ENCODE measurements around the gene EFCAB6.

EFCAB6 gene

DNA sequence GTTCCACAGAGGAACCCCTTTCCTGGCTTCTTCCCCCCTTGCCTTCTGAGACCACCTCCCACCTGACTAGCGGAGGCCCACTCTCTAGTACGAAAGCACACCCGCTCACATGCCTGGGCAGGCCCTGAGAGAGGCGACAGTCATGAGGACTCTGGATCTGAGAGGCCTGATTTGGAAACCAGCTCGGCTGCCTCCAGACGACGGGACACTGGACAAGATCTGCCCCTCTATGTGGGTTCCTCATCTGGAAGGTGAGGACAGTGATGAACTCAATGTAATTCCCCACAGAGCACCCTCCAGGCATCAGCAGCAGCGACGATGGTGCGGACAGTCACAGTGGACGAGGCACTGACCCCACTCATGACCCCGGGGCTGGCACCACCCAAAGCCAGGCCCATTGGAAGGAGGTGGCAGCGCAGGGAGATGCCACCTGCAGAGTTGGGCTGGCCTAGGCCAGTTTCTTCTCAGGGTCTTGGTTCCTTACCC, 42.7 kb upstream of the EFCAB6 start:
- H3K9me2 ChIP-seq (replicated peaks; ENCODE audit: control insufficient read depth, low read length), result no peaks in the 10 kb centered on the region
- no peaks in the 10 kb centered on the region for H3K79me2 ChIP-seq (ENCODE audit: control insufficient read depth, low read length)
- H3K9me3 ChIP-seq (ENCODE audit: control insufficient read depth, insufficient read depth, low read length), result no peaks in the 10 kb centered on the region
- no peaks in the 10 kb centered on the region for H3K36me3 ChIP-seq (ENCODE audit: control insufficient read depth, low read length)
- no peak overlapping the region for H3K4me2 ChIP-seq (ENCODE audit: low read length)
- no peaks in the 10 kb centered on the region for H3K4me1 ChIP-seq (ENCODE audit: control insufficient read depth, low read length)
- TF ChIP-seq CTCF (IDR thresholded peaks at IDR 0.05; ENCODE audit: low read depth, low read length, poor library complexity, severe bottlenecking), result no peak
- no peak for TF ChIP-seq EZH2phosphoT487 (IDR thresholded peaks at IDR 0.05; ENCODE audit: borderline replicate concordance, low read length)
- no peak overlapping the region for H3K27ac ChIP-seq (ENCODE audit: low read depth, low read length)
- H3K27me3 ChIP-seq (ENCODE audit: control insufficient read depth, low read length), result no peaks in the 10 kb centered on the region
- H3K4me3 ChIP-seq (ENCODE audit: low read length), result no peak overlapping the region
- no peaks in the 10 kb centered on the region for H4K20me1 ChIP-seq (ENCODE audit: control insufficient read depth, insufficient read depth, low read depth, low read length)
- H3F3A ChIP-seq (ENCODE audit: control insufficient read depth, insufficient read depth), result no peaks in the 10 kb centered on the region

GRCh38 chr22:43854121-43854785, 42.1 kb upstream of the EFCAB6 start:
- Histone ChIP-seq H3K9me3 (ENCODE audit: control insufficient read depth, insufficient read depth, low read length) (no peaks in the 10 kb centered on the region), H3K36me3 (ENCODE audit: control insufficient read depth, low read length) (no peaks in the 10 kb centered on the region), H4K20me1 (ENCODE audit: control insufficient read depth, insufficient read depth, low read depth, low read length) (no peaks in the 10 kb centered on the region), H3K9me2 (replicated peaks; ENCODE audit: control insufficient read depth, low read length) (no peaks in the 10 kb centered on the region), H3K79me2 (ENCODE audit: control insufficient read depth, low read length) (no peaks in the 10 kb centered on the region), H3K27me3 (ENCODE audit: control insufficient read depth, low read length) (no peaks in the 10 kb centered on the region), H3F3A (ENCODE audit: control insufficient read depth, insufficient read depth) (no peaks in the 10 kb centered on the region), H3K4me3 (ENCODE audit: low read length) (no peak overlapping the region), H3K4me2 (ENCODE audit: low read length) (no peak overlapping the region), H3K4me1 (ENCODE audit: control insufficient read depth, low read length) (no peaks in the 10 kb centered on the region), H3K27ac (ENCODE audit: low read depth, low read length) (no peak overlapping the region)
- TF ChIP-seq EZH2phosphoT487 (IDR thresholded peaks at IDR 0.05; ENCODE audit: borderline replicate concordance, low read length) (no peak), CTCF (IDR thresholded peaks at IDR 0.05; ENCODE audit: low read depth, low read length, poor library complexity, severe bottlenecking) (no peak)

DNA sequence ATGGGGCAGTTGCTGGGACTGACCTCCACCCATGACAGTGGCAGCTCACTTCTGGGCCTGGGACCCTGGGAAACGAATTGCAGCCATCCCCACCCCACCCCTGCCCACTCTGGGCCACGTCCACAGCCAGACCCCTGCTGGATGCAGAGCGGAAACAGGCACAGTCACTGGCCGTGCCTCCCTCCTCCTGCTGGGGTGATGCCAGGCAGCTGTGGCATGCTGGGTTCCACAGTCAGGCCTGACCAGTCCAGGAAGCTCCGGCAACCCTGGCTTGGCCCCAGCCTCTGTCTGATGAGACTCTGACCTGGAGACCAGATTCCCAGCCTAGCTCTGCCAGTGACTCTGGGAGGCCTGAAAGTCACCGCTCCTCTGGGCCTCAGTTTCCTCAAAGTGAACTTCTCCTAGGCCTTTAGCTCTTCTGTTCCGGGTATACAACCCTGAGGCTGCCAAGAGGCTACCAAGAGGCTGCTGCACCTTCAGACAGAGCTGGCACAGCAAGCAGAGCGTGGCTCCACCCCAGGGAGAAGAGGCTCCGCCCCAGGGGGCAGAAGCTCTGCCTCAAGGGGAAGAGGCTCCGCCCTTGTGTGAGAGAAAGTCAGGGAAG, 41.3 kb upstream of the EFCAB6 start:
- Histone ChIP-seq H3K9me3 (ENCODE audit: control insufficient read depth, insufficient read depth, low read length) (no peaks in the 10 kb centered on the region), H3K36me3 (ENCODE audit: control insufficient read depth, low read length) (no peaks in the 10 kb centered on the region), H3K9me2 (replicated peaks; ENCODE audit: control insufficient read depth, low read length) (no peaks in the 10 kb centered on the region), H4K20me1 (ENCODE audit: control insufficient read depth, insufficient read depth, low read depth, low read length) (no peaks in the 10 kb centered on the region), H3K79me2 (ENCODE audit: control insufficient read depth, low read length) (no peaks in the 10 kb centered on the region), H3F3A (ENCODE audit: control insufficient read depth, insufficient read depth) (no peaks in the 10 kb centered on the region), H3K27ac (ENCODE audit: low read depth, low read length) (no peak overlapping the region), H3K27me3 (ENCODE audit: control insufficient read depth, low read length) (no peaks in the 10 kb centered on the region), H3K4me3 (ENCODE audit: low read length) (no peak overlapping the region), H3K4me2 (ENCODE audit: low read length) (no peak overlapping the region), H3K4me1 (ENCODE audit: control insufficient read depth, low read length) (no peaks in the 10 kb centered on the region)
- TF ChIP-seq EZH2phosphoT487 (IDR thresholded peaks at IDR 0.05; ENCODE audit: borderline replicate concordance, low read length) (no peak), CTCF (IDR thresholded peaks at IDR 0.05; ENCODE audit: low read depth, low read length, poor library complexity, severe bottlenecking) (no peak)

Data from DOHH2 (cell line).